HEK293T (cell line): ENCODE data around the gene CA11.

Experiments
- ARNT ChIP-seq: fragments of 450-650 bp; IDR thresholded peaks from 2 replicates; pipeline ENCODE4 v1.6.1; 2017; ENCODE audit warnings: mild to moderate bottlenecking
- BHLHE40 ChIP-seq: fragments of 450-650 bp; IDR thresholded peaks from 2 replicates; pipeline ENCODE4 v1.6.1; 2016; ENCODE audit warnings: mild to moderate bottlenecking, moderate library complexity, borderline replicate concordance
- CTBP1 ChIP-seq: fragments of 450-650 bp; IDR thresholded peaks from 2 replicates; pipeline ENCODE4 v1.6.1; 2016; ENCODE audit warnings: borderline replicate concordance
- ELF4 ChIP-seq: fragments of 450-650 bp; IDR thresholded peaks from 2 replicates; pipeline ENCODE4 v1.6.1; 2017; ENCODE audit warnings: antibody characterized with exemption
- FOXA1 ChIP-seq: fragments of 450-650 bp; IDR thresholded peaks from 2 replicates; pipeline ENCODE4 v1.6.1; 2016; ENCODE audit warnings: mild to moderate bottlenecking
- FOXK2 ChIP-seq: fragments of 450-650 bp; IDR thresholded peaks from 2 replicates; pipeline ENCODE4 v1.6.1; 2016; ENCODE audit warnings: mild to moderate bottlenecking
- FOXM1 ChIP-seq: fragments of 450-650 bp; IDR thresholded peaks from 2 replicates; pipeline ENCODE4 v1.6.1; 2017; ENCODE audit warnings: mild to moderate bottlenecking, borderline replicate concordance
- NFRKB ChIP-seq: fragments of 450-650 bp; IDR thresholded peaks from 2 replicates; pipeline ENCODE4 v1.6.1; 2016; ENCODE audit warnings: mild to moderate bottlenecking, moderate library complexity
- SP1 ChIP-seq: fragments of 450-650 bp; IDR thresholded peaks from 2 replicates; pipeline ENCODE4 v1.6.1; 2017
- TF ChIP-seq, protein P1 (sequence below): fragments of 450-650 bp; IDR thresholded peaks from 2 replicates; pipeline ENCODE4 v1.6.1; 2016

DNA sequence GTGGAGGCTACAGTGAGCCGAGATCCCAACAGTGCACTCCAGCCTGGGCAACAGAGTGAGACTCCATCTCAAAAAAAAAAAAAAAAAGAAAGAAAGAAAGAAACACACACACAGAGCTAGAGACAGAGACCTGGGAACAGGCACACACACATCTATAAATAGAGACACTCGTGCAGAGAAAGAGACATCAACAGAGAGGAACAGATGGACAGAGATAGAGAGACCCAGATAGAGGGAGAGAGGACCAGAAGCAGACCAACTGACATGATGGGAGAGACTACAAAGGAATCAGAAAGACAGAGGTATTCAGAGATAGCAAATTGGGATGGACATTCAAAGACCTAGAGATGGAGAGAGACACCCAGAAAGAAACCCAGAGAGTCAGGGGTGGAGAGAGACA is 2.1 kb upstream of the CA11 start:
- TF ChIP-seq ELF4: no peak
- TF ChIP-seq, protein P1, sequence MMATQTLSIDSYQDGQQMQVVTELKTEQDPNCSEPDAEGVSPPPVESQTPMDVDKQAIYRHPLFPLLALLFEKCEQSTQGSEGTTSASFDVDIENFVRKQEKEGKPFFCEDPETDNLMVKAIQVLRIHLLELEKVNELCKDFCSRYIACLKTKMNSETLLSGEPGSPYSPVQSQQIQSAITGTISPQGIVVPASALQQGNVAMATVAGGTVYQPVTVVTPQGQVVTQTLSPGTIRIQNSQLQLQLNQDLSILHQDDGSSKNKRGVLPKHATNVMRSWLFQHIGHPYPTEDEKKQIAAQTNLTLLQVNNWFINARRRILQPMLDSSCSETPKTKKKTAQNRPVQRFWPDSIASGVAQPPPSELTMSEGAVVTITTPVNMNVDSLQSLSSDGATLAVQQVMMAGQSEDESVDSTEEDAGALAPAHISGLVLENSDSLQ: no peak
- no peak for TF ChIP-seq NFRKB
- TF ChIP-seq ARNT: no peak
- TF ChIP-seq SP1: no peak
- no peak for TF ChIP-seq CTBP1
- no peak for TF ChIP-seq BHLHE40
- no peak for TF ChIP-seq FOXA1
- TF ChIP-seq FOXK2: no peak
- no peak for TF ChIP-seq FOXM1
